ENCODE measurements around the gene SCPEP1. TPM values are rescaled to one million over a fixed set of nuclear protein-coding genes. Genes with fewer than 3 reads are reported as not detected.

The SCPEP1 gene
- total and polyA plus RNA-seq, 8 donors, result 6.7 to 74.9 (median 35.8) TPM

DNA sequence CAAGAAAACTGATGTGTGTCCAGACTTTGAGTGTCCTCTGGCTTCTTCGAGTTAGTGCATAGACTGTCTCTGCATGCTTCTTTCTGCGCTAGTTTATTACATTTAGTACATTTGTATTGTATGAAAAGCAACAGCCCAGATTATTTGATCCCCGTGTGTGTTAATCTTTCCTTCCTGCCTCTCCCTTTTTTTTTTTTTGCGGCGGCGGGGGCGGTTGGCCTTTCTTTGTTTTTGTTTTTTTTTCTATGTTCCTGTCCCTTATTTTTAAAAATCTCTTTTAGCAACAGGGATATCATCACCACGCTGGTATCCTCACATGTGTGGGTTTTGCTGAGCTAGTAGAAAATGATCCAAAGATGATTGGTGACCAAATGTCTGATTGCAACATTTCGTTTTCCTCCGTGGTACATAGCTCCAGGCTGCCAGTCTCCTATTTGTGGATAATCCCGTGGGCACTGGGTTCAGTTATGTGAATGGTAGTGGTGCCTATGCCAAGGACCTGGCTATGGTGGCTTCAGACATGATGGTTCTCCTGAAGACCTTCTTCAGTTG lies 9.4 kb downstream of the SCPEP1 start:
- H3K4me1 ChIP-seq, result peaks cover 0 to 5% (median 0%) of the 10 kb centered on the region in 4 donors
- peaks cover 15 to 92% (median 70%) of the 10 kb centered on the region in 4 donors for H3K36me3 ChIP-seq
- TF ChIP-seq, protein P1, sequence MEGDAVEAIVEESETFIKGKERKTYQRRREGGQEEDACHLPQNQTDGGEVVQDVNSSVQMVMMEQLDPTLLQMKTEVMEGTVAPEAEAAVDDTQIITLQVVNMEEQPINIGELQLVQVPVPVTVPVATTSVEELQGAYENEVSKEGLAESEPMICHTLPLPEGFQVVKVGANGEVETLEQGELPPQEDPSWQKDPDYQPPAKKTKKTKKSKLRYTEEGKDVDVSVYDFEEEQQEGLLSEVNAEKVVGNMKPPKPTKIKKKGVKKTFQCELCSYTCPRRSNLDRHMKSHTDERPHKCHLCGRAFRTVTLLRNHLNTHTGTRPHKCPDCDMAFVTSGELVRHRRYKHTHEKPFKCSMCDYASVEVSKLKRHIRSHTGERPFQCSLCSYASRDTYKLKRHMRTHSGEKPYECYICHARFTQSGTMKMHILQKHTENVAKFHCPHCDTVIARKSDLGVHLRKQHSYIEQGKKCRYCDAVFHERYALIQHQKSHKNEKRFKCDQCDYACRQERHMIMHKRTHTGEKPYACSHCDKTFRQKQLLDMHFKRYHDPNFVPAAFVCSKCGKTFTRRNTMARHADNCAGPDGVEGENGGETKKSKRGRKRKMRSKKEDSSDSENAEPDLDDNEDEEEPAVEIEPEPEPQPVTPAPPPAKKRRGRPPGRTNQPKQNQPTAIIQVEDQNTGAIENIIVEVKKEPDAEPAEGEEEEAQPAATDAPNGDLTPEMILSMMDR (IDR thresholded peaks at IDR 0.05), result no peak
- TF ChIP-seq EP300 (IDR thresholded peaks at IDR 0.05), result no peak
- TF ChIP-seq POLR2A (IDR thresholded peaks at IDR 0.05), result no peak
- no peak for TF ChIP-seq POLR2AphosphoS5 (IDR thresholded peaks at IDR 0.05)
- no peaks in the 10 kb centered on the region for H3K9me3 ChIP-seq
- DNase-seq, result no peak
- H3K27me3 ChIP-seq, result no peaks in the 10 kb centered on the region
- no peak overlapping the region for H3K4me3 ChIP-seq
- WGBS, 5 donors, result 41 to 68% (median 60%) methylated on average over 11 of the region's 11 CpGs
- intact Hi-C loops (cut with DNase I; ENCODE audit: low total_unique reads), result no loop called here
- H3K27ac ChIP-seq, result no peak overlapping the region

GRCh38 chr17:56988901-56989572 lies 11.1 kb downstream of the SCPEP1 start:
- Histone ChIP-seq H3K27me3 (no peaks in the 10 kb centered on the region), H3K36me3 (peaks cover 15 to 95% (median 77%) of the 10 kb centered on the region in 4 donors)
- no peak for DNase-seq

GRCh38 chr17:56992364-56992763 lies 14.4 kb downstream of the SCPEP1 start:
- WGBS, 5 donors, result 77 to 93% (median 90%) methylated on average over 1 of the region's 1 CpG
- DNase-seq, result no peak
- Histone ChIP-seq H3K9me3 (no peaks in the 10 kb centered on the region), H3K27me3 (no peaks in the 10 kb centered on the region), H3K27ac (no peak overlapping the region), H3K4me3 (no peak overlapping the region), H3K36me3 (peaks cover 29 to 95% (median 79%) of the 10 kb centered on the region in 4 donors), H3K4me1 (peaks cover 0 to 11% (median 0%) of the 10 kb centered on the region in 4 donors)
- intact Hi-C loops (cut with DNase I; ENCODE audit: low total_unique reads), result no loop called here
- TF ChIP-seq EP300 (IDR thresholded peaks at IDR 0.05), result no peak
- TF ChIP-seq, protein P1 (IDR thresholded peaks at IDR 0.05), result no peak
- no peak for TF ChIP-seq POLR2A (IDR thresholded peaks at IDR 0.05)
- TF ChIP-seq POLR2AphosphoS5 (IDR thresholded peaks at IDR 0.05), result no peak

More at GRCh38 chr17:56988901-56989572, 11.1 kb downstream of the SCPEP1 start:
- intact Hi-C loops (cut with DNase I; ENCODE audit: low total_unique reads), result no loop called here
- no peak overlapping the region for H3K4me3 ChIP-seq
- whole genome bisulfite sequencing, 5 donors, result 82 to 86% (median 84%) methylated on average over 4 of the region's 4 CpGs
- peaks cover 0 to 6% (median 0%) of the 10 kb centered on the region in 4 donors for H3K4me1 ChIP-seq
- H3K27ac ChIP-seq, result no peak overlapping the region
- TF ChIP-seq, protein P1 (IDR thresholded peaks at IDR 0.05), result no peak
- H3K9me3 ChIP-seq, result no peaks in the 10 kb centered on the region

GRCh38 chr17:56994009-56994792 lies 16.3 kb downstream of the SCPEP1 start:
- TF ChIP-seq POLR2AphosphoS5 (IDR thresholded peaks at IDR 0.05), result no peak
- no peak for TF ChIP-seq POLR2A (IDR thresholded peaks at IDR 0.05)
- TF ChIP-seq, protein P1 (IDR thresholded peaks at IDR 0.05), result no peak
- no peak for TF ChIP-seq EP300 (IDR thresholded peaks at IDR 0.05)
- H3K4me3 ChIP-seq, result no peak overlapping the region
- H3K27ac ChIP-seq, result no peak overlapping the region
- WGBS, 5 donors, result 89 to 96% (median 91%) methylated on average over 4 of the region's 4 CpGs
- no peaks in the 10 kb centered on the region for H3K9me3 ChIP-seq
- peaks cover 0 to 6% (median 0%) of the 10 kb centered on the region in 4 donors for H3K4me1 ChIP-seq
- intact Hi-C loops (cut with DNase I; ENCODE audit: low total_unique reads), result no loop called here
- no peaks in the 10 kb centered on the region for H3K27me3 ChIP-seq
- peaks cover 29 to 96% (median 82%) of the 10 kb centered on the region in 4 donors for H3K36me3 ChIP-seq
- DNase-seq, result no peak
